Measurements from ENCODE around the gene OR8B3.
"Not testable (repeated sequence)": the region's sequence is repeated elsewhere in the genome, so short reads cannot be mapped to it uniquely, and the experiment has no call there.

The OR8B3 gene

GRCh38 chr11:124405581-124405980, 6.8 kb upstream of the OR8B3 start:
- peak; percentile 4 for DNase-seq (ENCODE audit: low read depth)
- no peak overlapping the region for H3K4me3 ChIP-seq (ENCODE audit: low read depth, low read length)
- TF ChIP-seq CTCF (conservative IDR thresholded peaks at IDR 0.05; ENCODE audit: low read depth, low read length): no peak

DNA sequence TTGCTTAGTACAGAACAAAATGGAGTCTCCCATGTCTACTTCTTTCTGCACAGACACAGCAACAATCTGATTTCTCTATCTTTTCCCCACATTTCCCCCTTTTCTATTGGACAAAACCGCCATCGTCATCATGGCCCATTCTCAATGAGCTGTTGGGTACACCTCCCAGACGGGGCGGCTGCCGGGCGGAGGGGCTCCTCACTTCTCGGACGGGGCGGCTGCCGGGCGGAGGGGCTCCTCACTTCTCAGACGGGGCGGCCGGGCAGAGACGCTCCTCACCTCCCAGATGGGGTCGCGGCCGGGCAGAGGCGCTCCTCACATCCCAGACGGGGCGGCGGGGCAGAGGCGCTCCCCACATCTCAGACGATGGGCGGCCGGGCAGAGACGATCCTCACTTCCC, 4.4 kb upstream of the OR8B3 start:
- not testable (repeated sequence) for H3K4me3 ChIP-seq (ENCODE audit: low read depth, low read length); DNase-seq (ENCODE audit: low read depth)

- DNase-seq (ENCODE audit: low read depth): peak; percentile 95
- H3K4me3 ChIP-seq (ENCODE audit: low read depth, low read length): no peak overlapping the region
- TF ChIP-seq CTCF (conservative IDR thresholded peaks at IDR 0.05; ENCODE audit: low read depth, low read length): peak; percentile 93
Measured at GRCh38 chr11:124402326-124402922, 3.6 kb upstream of the OR8B3 start.

DNA sequence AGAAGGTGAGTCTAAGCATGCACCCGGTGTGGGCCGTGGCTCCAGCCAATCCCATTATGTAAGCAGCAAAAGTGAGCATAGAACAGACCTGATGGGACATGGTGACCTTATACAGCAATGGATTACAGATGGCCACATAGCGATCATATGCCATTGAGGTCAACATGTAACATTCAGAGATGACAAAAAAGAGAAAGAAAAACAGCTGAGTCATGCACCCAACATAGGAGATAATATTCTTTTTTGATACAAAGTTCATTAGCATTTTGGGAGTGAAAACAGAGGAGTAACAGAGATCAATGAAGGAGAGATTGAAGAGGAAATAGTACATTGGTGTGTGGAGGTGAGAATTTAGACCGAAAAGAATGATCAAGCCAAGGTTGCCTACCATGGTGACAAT, 2.0 kb downstream of the OR8B3 start:
- H3K4me3 ChIP-seq (ENCODE audit: low read depth, low read length); DNase-seq (ENCODE audit: low read depth): not testable (repeated sequence)

GRCh38 chr11:124394408-124394807, 4.4 kb downstream of the OR8B3 start:
- H3K4me3 ChIP-seq (ENCODE audit: low read depth, low read length): no peak overlapping the region
- peak; percentile 59 for DNase-seq (ENCODE audit: low read depth)
- no peak for TF ChIP-seq CTCF (conservative IDR thresholded peaks at IDR 0.05; ENCODE audit: low read depth, low read length)

DNA sequence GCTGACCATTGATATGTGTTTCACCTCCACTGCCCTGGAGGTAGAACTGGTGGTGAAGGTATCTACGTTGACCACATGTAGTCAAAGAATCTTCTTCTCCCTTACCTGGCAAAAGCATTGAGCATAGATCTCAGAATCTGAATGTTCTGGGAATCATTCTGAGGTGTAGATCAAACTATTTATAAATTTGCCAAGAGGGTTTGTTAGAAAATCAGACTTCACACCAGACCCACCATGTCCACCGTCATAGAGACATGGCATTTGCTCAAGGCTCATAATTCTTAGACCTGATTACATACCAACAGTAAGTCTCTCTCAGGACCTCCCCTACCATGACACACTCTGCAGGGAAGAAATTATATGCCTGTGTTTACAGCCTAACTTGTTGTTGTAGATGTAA, 14.4 kb downstream of the OR8B3 start, which contains the start of gene OR8B2:
Gene OR8B2, minus strand, starts transcription at position 101 of the 400 bp plus-strand sequence. CDS start 1,156 bp downstream, outside the sequence.
- TF ChIP-seq CTCF (conservative IDR thresholded peaks at IDR 0.05; ENCODE audit: low read depth, low read length): no peak
- DNase-seq (ENCODE audit: low read depth): no peak
- no peak within 1 kb of the TSS for H3K4me3 ChIP-seq (ENCODE audit: low read depth, low read length)

GRCh38 chr11:124382857-124383256, 16.0 kb downstream of the OR8B3 start:
- not testable (repeated sequence) for DNase-seq (ENCODE audit: low read depth); H3K4me3 ChIP-seq (ENCODE audit: low read depth, low read length)

GRCh38 chr11:124380585-124380984, 18.2 kb downstream of the OR8B3 start:
- TF ChIP-seq CTCF (conservative IDR thresholded peaks at IDR 0.05; ENCODE audit: low read depth, low read length): no peak
- no peak for DNase-seq (ENCODE audit: low read depth)
- H3K4me3 ChIP-seq (ENCODE audit: low read depth, low read length): no peak overlapping the region

- no peak overlapping the region for H3K4me3 ChIP-seq (ENCODE audit: low read depth, low read length)
- TF ChIP-seq CTCF (conservative IDR thresholded peaks at IDR 0.05; ENCODE audit: low read depth, low read length): no peak
- DNase-seq (ENCODE audit: low read depth): no peak
Measured at GRCh38 chr11:124376280-124376679, 22.5 kb downstream of the OR8B3 start.

Data from choroid plexus epithelial cell (primary cell).